Colonic mucosa (tissue), 4 donors: Measurements from ENCODE around the gene ARID4B. TPM values are rescaled to one million over a fixed set of nuclear protein-coding genes. Genes with fewer than 3 reads are reported as not detected.

Experiments used
- DNase-seq: peaks from one replicate; pipeline ENCODE4 v3.0.0-alpha.2; 2020
- H3K27ac ChIP-seq: fragments of 200-600 bp; one replicate; pipeline ENCODE4 v1.8.0; 2021
- H3K27me3 ChIP-seq: fragments of 200-600 bp; one replicate; pipeline ENCODE4 v1.8.0; 2021
- H3K36me3 ChIP-seq: fragments of 200-600 bp; one replicate; pipeline ENCODE4 v1.8.0; 2021
- H3K4me1 ChIP-seq: fragments of 200-600 bp; one replicate; pipeline ENCODE4 v1.8.0; 2021; ENCODE audit warnings: mild to moderate bottlenecking
- H3K4me3 ChIP-seq: fragments of 200-600 bp; one replicate; pipeline ENCODE4 v1.8.0; 2021
- H3K9ac ChIP-seq, 2 donors: one replicate each; pipeline ENCODE4 v1.7.0; 2013; ENCODE audit warnings: control low read depth in 2 of 2, low read depth in 2 of 2, low read length in 2 of 2
- H3K9me3 ChIP-seq: fragments of 200-600 bp; one replicate; pipeline ENCODE4 v1.8.0; 2021
- intact Hi-C: fragments of 100-400 bp; cut with DNase I; formaldehyde crosslinking; loops from one replicate; pipeline ENCODE4 v1.14.1; 2022
- total RNA-seq, 2 donors: library from RNA; stranded (reverse); fragmentation: NEBNext Ultra II Directional in 1 of 2; extraction: Animal tissue kit (Norgen Biotek cat#: 25700) in 1 of 2; gene quantifications; one replicate each; pipeline ENCODE4 v1.2.1, GENCODE V29; 2021
- TF ChIP-seq, protein P1 (sequence below): fragments of 200-600 bp; IDR thresholded peaks from one replicate; pipeline ENCODE4 v1.8.0; 2022; ENCODE audit warnings: antibody characterized with exemption, mild to moderate bottlenecking
- donor health status: healthy.
- donor health status: DM: no; HTN: no; CAD: no.
- donor health status: DM: no; HTN: no; CAD: no.

ARID4B gene
- total RNA-seq, 2 donors from 2014 or later, result 27.0 to 31.0 TPM

DNA sequence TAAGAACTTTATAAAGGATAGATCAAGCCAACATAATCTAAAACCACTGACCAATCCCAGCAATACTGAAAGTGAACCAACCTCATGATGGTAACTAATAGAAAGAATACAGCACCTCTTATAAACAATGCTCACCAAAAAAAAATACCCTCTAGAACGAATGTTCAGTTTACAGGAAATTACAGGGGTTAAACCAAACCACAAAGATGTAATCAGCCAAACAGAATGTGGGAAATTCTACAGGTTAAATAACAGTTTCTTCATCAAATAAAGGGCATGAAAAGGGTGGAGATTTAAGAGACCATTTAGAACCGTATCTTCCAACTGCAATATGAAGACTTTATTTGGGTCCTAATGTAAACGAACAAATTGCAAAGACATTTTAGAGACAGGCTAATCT, 30.4 kb downstream of the ARID4B start:
- Histone ChIP-seq H3K9me3 (no peaks in the 10 kb centered on the region), H3K36me3 (no peaks in the 10 kb centered on the region), H3K4me1 (no peaks in the 10 kb centered on the region), H3K4me3 (no peak overlapping the region), H3K27ac (no peak overlapping the region), H3K27me3 (no peaks in the 10 kb centered on the region), H3K9ac (no peak overlapping the region)
- DNase-seq, result no peak
- intact Hi-C loops, result no loop called here
- TF ChIP-seq, protein P1, sequence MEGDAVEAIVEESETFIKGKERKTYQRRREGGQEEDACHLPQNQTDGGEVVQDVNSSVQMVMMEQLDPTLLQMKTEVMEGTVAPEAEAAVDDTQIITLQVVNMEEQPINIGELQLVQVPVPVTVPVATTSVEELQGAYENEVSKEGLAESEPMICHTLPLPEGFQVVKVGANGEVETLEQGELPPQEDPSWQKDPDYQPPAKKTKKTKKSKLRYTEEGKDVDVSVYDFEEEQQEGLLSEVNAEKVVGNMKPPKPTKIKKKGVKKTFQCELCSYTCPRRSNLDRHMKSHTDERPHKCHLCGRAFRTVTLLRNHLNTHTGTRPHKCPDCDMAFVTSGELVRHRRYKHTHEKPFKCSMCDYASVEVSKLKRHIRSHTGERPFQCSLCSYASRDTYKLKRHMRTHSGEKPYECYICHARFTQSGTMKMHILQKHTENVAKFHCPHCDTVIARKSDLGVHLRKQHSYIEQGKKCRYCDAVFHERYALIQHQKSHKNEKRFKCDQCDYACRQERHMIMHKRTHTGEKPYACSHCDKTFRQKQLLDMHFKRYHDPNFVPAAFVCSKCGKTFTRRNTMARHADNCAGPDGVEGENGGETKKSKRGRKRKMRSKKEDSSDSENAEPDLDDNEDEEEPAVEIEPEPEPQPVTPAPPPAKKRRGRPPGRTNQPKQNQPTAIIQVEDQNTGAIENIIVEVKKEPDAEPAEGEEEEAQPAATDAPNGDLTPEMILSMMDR, result no peak

DNA sequence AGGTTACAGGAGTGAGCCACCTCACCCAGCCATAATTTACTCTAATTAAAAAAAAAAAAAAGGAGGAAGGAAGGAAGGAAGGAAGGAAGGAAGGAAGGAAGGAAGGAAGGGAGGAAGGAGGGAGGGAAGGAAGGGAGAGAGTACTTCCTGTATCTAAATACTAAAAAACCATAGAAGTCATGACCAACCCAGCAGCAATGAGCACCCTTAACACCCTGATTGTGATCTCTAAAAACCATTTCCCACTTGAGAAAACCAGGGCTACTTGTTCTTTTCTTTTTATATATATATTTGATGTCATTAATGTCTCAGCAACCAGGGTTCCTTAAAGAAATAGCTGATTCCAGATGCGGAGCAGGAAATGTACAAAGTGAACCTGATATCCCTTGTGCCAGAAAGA, 31.2 kb downstream of the ARID4B start:
- Histone ChIP-seq H3K36me3 (no peaks in the 10 kb centered on the region), H3K4me1 (peaks cover 4% of the 10 kb centered on the region)
- DNase-seq, result no peak

DNA sequence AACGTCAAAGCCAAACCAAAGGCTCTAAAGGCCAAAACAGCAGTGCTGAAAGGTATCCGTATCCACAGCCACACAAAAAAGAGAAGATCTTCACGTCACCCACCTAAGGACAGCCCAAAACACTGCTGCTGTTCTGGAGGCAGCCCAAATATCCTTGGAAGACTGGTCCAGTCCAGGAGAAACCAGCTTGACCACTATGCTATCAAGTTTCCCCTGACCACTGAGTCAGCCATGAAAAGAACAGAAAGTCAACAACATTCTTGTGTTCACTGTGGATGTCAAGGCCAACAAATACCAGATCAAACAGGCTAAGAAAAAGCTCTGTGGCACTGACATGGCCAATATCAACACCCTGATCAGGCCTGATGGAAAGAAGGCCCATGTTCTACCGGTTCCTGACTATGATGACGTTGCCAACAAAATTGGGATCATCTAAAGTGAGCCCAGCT, 32.1 kb downstream of the ARID4B start:
- TF ChIP-seq, protein P1, result no peak
- peaks cover 4% of the 10 kb centered on the region for H3K4me1 ChIP-seq
- no peak overlapping the region for H3K9ac ChIP-seq
- H3K4me3 ChIP-seq, result no peak overlapping the region
- no peaks in the 10 kb centered on the region for H3K9me3 ChIP-seq
- intact Hi-C loops, result no loop called here
- no peak overlapping the region for H3K27ac ChIP-seq
- H3K27me3 ChIP-seq, result no peaks in the 10 kb centered on the region
- no peaks in the 10 kb centered on the region for H3K36me3 ChIP-seq
- no peak for DNase-seq

More for the DNA sequence above, 31.2 kb downstream of the ARID4B start:
- no peak overlapping the region for H3K9ac ChIP-seq
- H3K27ac ChIP-seq, result no peak overlapping the region
- no peak overlapping the region for H3K4me3 ChIP-seq
- H3K27me3 ChIP-seq, result no peaks in the 10 kb centered on the region
- intact Hi-C loops, result no loop called here
- H3K9me3 ChIP-seq, result no peaks in the 10 kb centered on the region
- TF ChIP-seq, protein P1, result no peak

DNA sequence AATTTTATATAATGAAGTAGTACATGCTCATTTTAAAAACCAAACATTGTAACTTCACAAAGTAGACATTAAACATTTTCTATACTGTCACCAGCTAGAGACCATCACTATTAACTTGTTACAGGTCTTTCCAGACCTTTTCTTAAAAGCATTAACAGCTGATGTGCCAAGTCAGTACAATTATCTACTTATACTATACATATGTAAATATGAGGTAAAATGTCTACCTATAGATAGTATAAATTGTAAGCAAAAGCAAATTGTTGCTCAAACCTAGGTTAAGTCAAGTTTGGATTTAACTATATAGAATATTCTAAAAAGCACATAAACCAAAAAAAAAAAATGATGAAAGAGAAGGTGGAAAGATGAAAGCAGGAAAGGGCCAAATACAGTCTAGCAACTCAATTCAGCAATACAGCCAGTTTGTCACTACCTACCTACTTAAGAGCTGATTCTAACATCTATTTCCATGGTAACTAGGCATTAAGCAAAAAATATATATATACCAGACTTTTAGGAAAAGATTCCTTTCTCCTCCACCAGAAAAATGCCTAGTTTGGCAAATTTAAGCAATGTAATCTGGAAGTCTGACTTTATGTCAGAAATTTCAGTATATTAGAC, 34.5 kb downstream of the ARID4B start:
- no peaks in the 10 kb centered on the region for H3K36me3 ChIP-seq
- TF ChIP-seq, protein P1, result no peak
- H3K4me3 ChIP-seq, result no peak overlapping the region
- intact Hi-C loops, result no loop called here
- DNase-seq, result no peak
- H3K27me3 ChIP-seq, result no peaks in the 10 kb centered on the region
- peaks cover 4% of the 10 kb centered on the region for H3K4me1 ChIP-seq
- H3K9ac ChIP-seq, result no peak overlapping the region
- no peak overlapping the region for H3K27ac ChIP-seq
- H3K9me3 ChIP-seq, result no peaks in the 10 kb centered on the region

DNA sequence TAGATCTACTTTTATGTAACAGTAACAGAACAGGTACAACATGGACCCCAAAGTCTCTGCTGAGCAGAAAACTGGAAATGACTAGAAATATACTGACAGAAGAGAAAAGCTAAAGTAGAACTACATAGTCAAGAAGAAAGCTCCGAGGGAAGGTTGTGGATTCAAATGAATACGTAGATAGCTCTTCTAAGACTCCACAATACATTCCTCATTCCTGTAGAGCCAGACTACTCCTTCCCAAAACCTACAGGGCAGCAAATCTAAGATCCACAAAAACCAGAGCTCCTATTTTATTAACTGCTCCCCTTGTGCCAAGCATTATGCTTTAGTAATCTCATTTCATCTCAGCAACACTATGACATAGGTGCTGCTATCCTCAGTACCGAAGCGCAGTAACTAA, 35.2 kb downstream of the ARID4B start:
- Histone ChIP-seq H3K9me3 (no peaks in the 10 kb centered on the region), H3K36me3 (no peaks in the 10 kb centered on the region), H3K9ac (no peak overlapping the region), H3K27ac (no peak overlapping the region), H3K27me3 (no peaks in the 10 kb centered on the region), H3K4me3 (no peak overlapping the region), H3K4me1 (peaks cover 4% of the 10 kb centered on the region)
- no peak for DNase-seq
- intact Hi-C loops, result no loop called here
- TF ChIP-seq, protein P1, result no peak
